ENCODE data around the gene AUP1.
A peak's percentile ranks its signal among the peaks of the same experiment; 100 is the strongest.
"Not testable (repeated sequence)": the region's sequence is repeated elsewhere in the genome, so short reads cannot be mapped to it uniquely, and the experiment has no call there.

The AUP1 gene

DNA sequence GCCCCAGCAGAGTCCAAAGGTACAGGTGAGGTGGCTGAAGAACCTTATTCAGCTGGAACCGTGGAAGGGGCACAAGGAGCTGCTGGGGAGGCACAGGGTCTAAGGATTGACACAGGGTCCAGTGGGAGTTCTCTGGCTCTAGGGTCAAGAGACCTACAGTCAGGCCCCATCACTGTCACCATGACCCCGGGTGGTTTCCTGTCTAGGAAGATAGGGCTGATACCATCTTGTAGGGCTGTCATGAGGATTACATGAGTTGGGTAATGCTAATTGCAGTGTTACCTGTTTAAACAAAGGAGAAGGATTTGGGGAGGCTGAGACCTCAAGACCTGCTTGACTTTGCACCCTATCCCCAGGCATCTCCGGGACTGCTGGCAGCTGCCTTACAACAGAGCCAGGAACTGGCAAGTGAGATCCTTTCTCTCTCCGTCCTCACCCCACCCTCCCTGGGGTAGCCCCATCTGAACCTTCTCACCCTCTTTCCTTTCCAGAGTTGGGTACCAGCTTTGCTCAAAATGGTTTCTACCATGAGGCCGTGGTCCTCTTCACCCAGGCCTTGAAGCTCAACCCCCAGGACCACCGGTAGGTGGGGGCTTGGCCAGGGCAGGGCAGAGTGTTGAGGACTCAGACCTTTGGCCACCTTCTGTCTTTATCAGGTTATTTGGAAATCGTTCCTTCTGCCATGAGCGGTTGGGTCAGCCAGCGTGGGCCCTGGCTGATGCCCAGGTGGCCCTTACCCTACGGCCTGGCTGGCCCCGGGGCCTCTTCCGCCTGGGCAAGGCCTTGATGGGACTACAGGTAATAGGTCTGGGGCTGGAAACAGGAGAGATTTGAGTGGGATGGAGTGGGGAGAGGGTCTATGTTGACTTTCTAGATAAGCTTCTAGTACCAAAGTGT lies 37.6 kb downstream of the AUP1 start:
- H3K27me3 Mint-ChIP-seq = no peaks in the 10 kb centered on the region
- H3K4me3 Mint-ChIP-seq = no peak overlapping the region
- peaks cover 8% of the 10 kb centered on the region for H3K36me3 Mint-ChIP-seq (ENCODE audit: low read depth)
- no peak for ATAC-seq
- no peak overlapping the region for H3K27ac Mint-ChIP-seq
- no peaks in the 10 kb centered on the region for H3K4me1 Mint-ChIP-seq
- DNase-seq = no peak
- H3K9me3 Mint-ChIP-seq = no peaks in the 10 kb centered on the region

DNA sequence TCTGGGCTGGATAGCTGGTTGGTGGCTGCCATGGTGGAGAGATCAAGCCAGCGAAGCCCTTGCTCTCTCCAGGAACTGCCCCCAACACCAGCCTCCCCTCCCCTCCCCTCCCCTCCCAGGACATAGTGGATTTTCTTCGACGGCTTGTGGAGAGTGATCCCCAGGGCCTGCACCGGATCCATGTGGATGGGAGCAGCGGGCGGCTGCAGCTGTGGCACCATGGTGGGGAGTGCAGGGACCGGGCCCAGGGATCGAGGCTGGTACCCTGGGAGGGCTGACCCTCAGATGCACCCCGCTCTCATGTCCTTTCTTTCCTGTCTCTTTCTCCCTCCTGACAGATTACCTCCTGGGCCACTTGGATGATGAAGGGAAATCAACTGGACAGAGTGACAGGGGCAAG lies 39.6 kb downstream of the AUP1 start:
- H3K36me3 Mint-ChIP-seq (ENCODE audit: low read depth) = peaks cover 16% of the 10 kb centered on the region
- no peak overlapping the region for H3K27ac Mint-ChIP-seq
- peaks cover 2% of the 10 kb centered on the region for H3K4me1 Mint-ChIP-seq
- DNase-seq (no peak), ATAC-seq (no peak)
- no peak overlapping the region for H3K4me3 Mint-ChIP-seq
- H3K27me3 Mint-ChIP-seq = no peaks in the 10 kb centered on the region
- no peaks in the 10 kb centered on the region for H3K9me3 Mint-ChIP-seq

DNA sequence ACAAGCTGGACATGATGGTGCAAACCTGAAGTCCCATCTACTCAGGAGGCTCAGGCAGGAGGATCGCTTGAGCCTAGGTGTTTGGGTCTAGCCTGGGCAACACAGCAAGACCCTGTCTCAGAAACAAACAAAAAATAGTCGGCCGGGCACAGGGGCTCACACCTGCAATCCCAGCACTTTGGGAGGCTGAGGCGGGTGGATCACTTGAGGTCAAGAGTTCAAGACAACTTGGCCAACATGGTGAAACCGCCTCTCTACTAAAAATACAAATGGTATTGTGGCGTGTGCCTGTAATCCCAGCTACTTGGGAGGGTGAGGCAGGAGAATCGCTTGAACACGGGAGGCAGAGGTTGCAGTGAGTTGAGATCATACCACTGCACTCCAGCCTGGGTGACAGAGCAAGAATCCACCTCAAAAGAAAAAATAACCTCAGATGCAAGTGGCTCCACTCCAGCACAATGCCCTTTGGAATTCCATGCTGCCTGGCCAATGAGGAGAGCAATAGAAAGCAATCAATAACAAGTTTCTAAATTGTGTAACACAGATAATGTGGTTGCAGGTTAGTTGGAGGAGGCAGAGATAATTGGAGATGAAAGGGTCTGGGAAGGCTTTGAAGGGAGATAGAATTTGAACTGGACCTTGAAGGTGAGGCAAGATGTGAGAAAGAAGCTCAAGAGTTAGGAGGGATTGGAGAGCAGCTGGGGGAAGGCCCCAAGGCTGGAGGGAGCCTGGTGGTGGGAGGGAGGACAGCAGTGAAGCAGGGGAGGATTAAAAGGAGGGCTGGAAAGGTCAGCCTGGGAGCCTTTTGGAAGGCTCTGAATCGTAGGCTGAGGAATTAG lies 40.6 kb downstream of the AUP1 start:
- Mint-ChIP-seq H3K27ac (no peak overlapping the region), H3K36me3 (ENCODE audit: low read depth) (peaks cover 16% of the 10 kb centered on the region), H3K4me1 (peaks cover 4% of the 10 kb centered on the region), H3K9me3 (no peaks in the 10 kb centered on the region), H3K4me3 (no peak overlapping the region), H3K27me3 (no peaks in the 10 kb centered on the region)
- DNase-seq (no peak), ATAC-seq (no peak)

DNA sequence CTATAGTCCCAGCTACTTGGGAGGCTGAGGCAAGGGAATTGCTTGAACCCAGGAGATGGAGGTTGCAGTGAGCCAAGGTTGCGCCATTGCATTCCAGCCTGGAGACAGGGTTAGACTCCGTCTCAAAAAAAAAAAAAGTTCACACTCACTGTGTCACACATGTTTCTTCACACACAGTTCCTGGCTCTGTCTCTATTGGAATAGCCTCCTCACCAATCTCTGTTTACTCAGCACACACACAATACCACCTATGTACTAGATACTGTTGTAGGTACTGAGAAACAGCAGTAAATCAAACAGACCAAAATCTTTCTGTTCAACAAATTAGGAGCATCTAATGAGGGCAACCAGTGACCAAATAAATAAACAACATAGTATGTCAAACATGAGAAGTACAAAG lies 43.4 kb downstream of the AUP1 start:
- Mint-ChIP-seq H3K9me3 (no peaks in the 10 kb centered on the region), H3K27me3 (no peaks in the 10 kb centered on the region), H3K4me3 (no peak overlapping the region), H3K36me3 (ENCODE audit: low read depth) (peaks cover 16% of the 10 kb centered on the region), H3K4me1 (peaks cover 12% of the 10 kb centered on the region), H3K27ac (no peak overlapping the region)
- DNase-seq (no peak), ATAC-seq (no peak)

DNA sequence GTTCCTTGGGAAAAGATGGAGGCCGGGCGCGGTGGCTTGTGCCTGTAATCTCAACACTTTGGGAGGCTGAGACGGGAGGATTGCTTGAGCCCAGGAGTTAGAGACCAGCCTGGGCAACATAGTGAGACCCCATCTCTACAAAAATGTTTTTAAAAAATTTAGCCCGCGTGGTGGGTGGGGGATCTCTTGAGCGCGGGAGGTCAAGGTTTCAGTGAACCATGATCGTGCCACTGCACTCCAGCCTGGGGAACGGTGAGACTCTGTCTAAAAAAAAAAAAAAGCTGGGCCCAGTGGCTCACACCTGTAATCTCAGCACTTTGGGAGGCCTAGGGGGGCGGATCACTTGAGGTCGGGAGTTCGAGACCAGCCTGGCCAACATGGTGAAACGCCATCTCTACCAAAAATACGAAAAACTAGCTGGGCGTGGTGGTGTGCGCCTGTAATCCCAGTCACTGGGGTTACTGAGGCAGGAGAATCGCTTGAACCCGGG lies 45.8 kb downstream of the AUP1 start:
- not testable (repeated sequence) for ATAC-seq, DNase-seq, H3K9me3 Mint-ChIP-seq, H3K27me3 Mint-ChIP-seq
- peaks cover 24% of the 10 kb centered on the region for H3K36me3 Mint-ChIP-seq (ENCODE audit: low read depth)
- H3K4me3 Mint-ChIP-seq = peak overlapping the region; percentile 95
- H3K27ac Mint-ChIP-seq = peak overlapping the region; percentile 96
- H3K4me1 Mint-ChIP-seq = peaks cover 31% of the 10 kb centered on the region

DNA sequence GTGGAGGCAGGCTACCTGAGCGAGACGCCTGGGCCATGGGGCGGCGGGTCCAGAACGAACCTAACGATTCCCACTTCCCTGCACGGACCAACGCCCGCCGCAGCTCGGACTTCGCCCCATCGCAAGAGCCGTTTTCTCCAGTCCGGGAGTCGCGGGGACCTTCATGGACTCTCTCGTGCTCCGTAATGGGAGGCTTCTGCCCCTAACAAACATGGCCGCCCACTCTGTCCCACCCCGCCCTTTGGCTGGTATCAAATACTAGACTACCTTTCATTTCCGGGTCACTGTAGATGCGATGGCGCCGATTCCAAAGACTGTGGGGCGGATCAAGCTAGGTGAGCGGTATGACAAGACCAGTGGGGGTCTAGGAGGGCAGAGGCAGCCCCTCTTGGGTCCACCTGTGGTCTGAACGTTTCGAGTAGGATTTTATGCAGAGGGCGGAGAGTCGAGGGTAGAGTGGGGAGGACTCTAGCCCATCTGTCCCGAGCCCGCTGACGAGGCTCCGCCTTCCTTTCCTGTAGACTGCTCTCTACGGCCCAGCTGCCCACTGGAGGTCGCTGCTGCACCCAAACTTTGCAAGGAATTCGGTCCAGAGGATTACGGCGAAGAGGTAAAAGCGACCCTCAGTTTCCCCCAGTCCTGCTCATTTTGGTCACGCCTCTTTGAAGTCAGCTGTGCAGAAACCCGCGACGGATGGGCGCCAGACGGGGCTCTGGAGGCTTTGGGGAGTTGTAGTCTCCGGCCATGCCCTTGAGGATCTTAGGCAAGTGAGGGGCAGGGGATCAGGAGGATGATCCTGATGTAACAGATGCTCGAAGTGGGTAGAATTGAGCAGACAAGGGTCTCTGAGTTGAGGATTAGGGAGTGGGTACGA lies 46.5 kb downstream of the AUP1 start, which contains the start of the genes CCDC142 and TTC31:
Gene CCDC142 (minus strand): TSS at position 198 of the 874 bp plus-strand sequence. CDS start 161 bp downstream, at position 37.
Gene TTC31 (plus strand): TSS at position 281 of the 874 bp plus-strand sequence. CDS start 15 bp downstream, at position 296.
- Mint-ChIP-seq H3K36me3 (ENCODE audit: low read depth) (peaks cover 22% of the 10 kb centered on the region), H3K4me1 (peaks cover 31% of the 10 kb centered on the region), H3K27ac (peak within 1 kb of the TSS; percentile 96), H3K27me3 (no peaks in the 10 kb centered on the region), H3K4me3 (peak within 1 kb of the TSS; percentile 95), H3K9me3 (no peaks in the 10 kb centered on the region)
- peak; percentile 94 for DNase-seq
- ATAC-seq = peak; percentile 94

DNA sequence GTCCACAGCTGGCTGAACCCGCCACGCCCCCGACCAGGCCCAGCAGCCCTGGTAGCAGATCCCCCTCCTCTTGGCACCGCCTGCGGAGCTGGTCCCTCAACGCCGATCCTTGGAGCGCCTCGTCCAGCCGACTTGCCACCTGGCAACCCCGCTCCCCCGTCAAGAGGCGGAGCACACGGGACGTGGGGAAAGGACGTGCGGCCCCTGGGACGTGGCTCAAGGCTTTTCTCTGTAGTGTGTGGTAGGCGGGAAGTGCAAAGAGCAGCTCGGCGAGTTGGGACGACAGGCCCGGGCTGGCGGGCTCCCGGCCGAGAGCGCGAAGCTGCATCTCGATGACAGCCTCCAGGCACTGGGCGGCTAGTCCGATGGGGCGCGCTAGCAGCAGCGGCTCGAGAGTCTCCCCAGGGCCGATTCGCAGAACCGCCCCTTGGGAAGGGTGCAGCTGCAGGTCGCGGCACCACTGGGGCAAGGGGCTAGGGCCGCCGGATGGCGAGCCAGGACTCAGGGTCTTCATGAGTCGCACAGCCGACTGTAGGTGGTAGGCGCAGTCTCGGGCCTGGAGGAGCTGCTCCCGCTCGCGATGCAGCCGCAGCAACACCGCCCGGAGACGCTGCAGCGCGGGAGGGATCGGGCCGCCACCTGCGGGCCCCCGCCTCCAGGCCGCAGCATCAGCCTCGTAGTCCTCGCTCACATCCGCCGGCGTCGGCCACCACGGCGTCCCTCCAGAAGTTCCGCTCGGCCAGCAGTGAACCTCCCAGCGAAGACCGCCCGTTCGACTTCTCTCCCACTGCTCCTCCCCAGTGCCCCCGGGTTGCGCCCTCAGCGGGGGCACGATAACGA lies 47.3 kb downstream of the AUP1 start:
- Mint-ChIP-seq H3K9me3 (no peaks in the 10 kb centered on the region), H3K4me3 (peak overlapping the region; percentile 95), H3K36me3 (ENCODE audit: low read depth) (peaks cover 26% of the 10 kb centered on the region), H3K27ac (peak overlapping the region; percentile 96), H3K4me1 (peaks cover 31% of the 10 kb centered on the region), H3K27me3 (no peaks in the 10 kb centered on the region)
- DNase-seq = peak; percentile 64
- peak; percentile 42 for ATAC-seq

DNA sequence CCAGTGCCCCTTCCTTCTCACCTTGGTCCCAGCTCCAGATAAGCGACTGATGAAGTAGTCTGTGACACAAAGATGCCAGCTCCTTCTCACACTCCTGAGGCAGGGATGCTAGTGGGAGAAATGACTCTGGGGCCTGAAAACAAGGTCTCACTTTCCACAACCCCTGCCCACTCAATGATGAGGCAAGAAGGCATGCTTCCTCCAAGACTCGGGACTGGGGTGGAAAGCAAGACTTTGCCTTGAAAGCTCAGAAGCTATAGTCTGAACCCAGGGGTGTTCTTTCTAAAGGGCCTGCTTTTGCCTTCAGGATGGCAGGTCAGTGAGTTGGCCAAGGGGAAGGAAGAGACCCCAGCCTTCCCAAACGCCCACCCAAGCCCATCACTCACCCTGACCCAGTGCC lies 48.1 kb downstream of the AUP1 start:
- ATAC-seq (no peak), DNase-seq (no peak)
- Mint-ChIP-seq H3K27ac (no peak overlapping the region), H3K27me3 (no peaks in the 10 kb centered on the region), H3K4me3 (peak overlapping the region; percentile 95), H3K36me3 (ENCODE audit: low read depth) (peaks cover 26% of the 10 kb centered on the region), H3K4me1 (peaks cover 31% of the 10 kb centered on the region), H3K9me3 (no peaks in the 10 kb centered on the region)

Data from activated naive CD8-positive, alpha-beta T cell treated with anti-CD3 and anti-CD28 coated beads, Interleukin-2, amount 50 U/mL, for 24 hours (primary cell).